ENCODE data around the gene KDM4C.

DNA sequence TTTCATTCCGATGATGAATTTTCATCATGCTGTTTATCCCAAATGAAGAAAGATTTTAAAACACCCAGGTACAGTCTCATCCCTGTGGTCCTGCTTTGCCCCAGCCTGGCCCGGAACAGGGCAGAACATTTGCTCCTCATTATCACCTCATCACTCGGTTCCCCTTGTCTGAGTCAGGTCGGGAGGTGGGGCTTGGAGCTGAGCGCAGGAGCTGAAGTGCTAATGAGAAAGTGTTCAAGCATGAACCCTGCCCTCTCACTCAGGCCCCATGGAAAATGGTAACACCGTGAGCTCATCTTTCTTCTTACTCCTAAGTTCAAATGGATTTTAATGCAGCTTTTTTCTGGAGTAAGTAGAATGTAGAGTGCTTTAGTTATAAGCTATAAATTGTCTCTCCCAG lies 466.2 kb downstream of the KDM4C start:
- TF ChIP-seq, protein P1, sequence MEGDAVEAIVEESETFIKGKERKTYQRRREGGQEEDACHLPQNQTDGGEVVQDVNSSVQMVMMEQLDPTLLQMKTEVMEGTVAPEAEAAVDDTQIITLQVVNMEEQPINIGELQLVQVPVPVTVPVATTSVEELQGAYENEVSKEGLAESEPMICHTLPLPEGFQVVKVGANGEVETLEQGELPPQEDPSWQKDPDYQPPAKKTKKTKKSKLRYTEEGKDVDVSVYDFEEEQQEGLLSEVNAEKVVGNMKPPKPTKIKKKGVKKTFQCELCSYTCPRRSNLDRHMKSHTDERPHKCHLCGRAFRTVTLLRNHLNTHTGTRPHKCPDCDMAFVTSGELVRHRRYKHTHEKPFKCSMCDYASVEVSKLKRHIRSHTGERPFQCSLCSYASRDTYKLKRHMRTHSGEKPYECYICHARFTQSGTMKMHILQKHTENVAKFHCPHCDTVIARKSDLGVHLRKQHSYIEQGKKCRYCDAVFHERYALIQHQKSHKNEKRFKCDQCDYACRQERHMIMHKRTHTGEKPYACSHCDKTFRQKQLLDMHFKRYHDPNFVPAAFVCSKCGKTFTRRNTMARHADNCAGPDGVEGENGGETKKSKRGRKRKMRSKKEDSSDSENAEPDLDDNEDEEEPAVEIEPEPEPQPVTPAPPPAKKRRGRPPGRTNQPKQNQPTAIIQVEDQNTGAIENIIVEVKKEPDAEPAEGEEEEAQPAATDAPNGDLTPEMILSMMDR (IDR thresholded peaks at IDR 0.05) = no peak
- no peak for TF ChIP-seq POLR2A (IDR thresholded peaks at IDR 0.05)
